PFSK-1 (cell line): ENCODE results near the gene MYO1E.

Source experiments
- FOXP2 ChIP-seq: optimal IDR thresholded peaks from 2 replicates; pipeline ENCODE3; 2011; ENCODE audit warnings: borderline replicate concordance, control low read depth, inconsistent platforms; ENCODE audit not compliant: insufficient read depth; ENCODE audit errors: extremely low read length, extremely low read depth
- POLR2AphosphoS5 ChIP-seq: IDR thresholded peaks from 2 replicates; pipeline ENCODE4 v1.6.1; 2012; ENCODE audit warnings: low read depth, mild to moderate bottlenecking, control low read depth, low read length, moderate library complexity
- REST ChIP-seq, 2 experiments: IDR thresholded peaks; 2 replicates each; pipeline versions ENCODE4 v1.6.1 to v1.8.0; 2011 to 2012; ENCODE audit warnings: low read depth in 2 of 2, low read length in 2 of 2, control low read depth in 1 of 2, inconsistent platforms in 1 of 2, mild to moderate bottlenecking in 1 of 2, moderate library complexity in 1 of 2; ENCODE audit not compliant: insufficient read depth in 1 of 2
- SIN3A ChIP-seq: IDR thresholded peaks from 2 replicates; pipeline ENCODE4 v1.6.1; 2012; ENCODE audit warnings: mild to moderate bottlenecking, low read length, moderate library complexity, borderline replicate concordance; ENCODE audit not compliant: insufficient read depth
- TAF1 ChIP-seq: IDR thresholded peaks from 2 replicates; pipeline ENCODE4 v1.6.1; 2012; ENCODE audit warnings: low read length, control low read depth, borderline replicate concordance; ENCODE audit not compliant: insufficient read depth

MYO1E gene

DNA sequence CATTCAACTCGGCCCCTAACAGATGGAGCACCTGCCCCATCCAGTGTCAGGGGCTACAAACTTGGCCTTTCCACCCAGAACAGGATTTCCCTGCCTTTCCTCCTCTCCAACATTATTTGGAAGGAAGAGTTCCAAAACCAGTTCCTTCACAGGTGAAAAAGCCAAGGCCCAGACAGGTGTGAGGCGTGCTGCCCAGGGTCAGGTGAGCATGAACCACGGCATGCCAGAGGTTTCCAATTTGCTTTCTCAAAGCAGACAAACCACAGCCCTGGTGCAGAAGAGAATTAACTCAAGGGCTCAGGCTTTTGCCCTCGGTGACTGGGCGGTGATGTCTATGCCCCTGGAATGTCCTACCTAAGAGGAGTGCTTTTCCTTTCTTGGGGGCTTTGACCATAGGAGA, 122.9 kb downstream of the MYO1E start:
- TF ChIP-seq REST (IDR thresholded peaks at IDR 0.05; ENCODE audit: insufficient read depth in 1 of 2, low read depth in 2 of 2, low read length in 2 of 2): no peak
- no peak for TF ChIP-seq FOXP2
- TF ChIP-seq SIN3A: no peak
- TF ChIP-seq TAF1: no peak
- no peak for TF ChIP-seq POLR2AphosphoS5

DNA sequence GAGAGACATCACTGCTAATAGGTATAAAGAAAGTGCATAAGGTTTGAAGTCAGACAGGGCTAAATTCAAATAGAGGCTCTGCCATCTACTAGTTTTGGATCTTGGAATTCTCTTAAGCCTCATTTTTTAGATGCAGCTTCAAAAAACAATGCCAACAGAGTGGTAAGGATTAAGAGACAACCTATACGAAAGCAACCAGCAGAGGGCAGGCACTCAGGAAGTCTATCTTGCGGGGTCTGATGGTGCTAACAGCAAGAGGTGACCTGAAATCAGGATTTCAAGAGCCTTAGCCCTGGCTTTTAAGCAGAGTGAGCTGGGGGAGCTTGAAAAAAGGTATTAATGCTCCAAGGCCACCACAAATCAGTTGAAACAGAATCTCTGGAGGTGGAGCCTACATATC, 125.3 kb downstream of the MYO1E start:
- TF ChIP-seq FOXP2: no peak
- TF ChIP-seq REST (IDR thresholded peaks at IDR 0.05; ENCODE audit: insufficient read depth in 1 of 2, low read depth in 2 of 2, low read length in 2 of 2): no peak
- no peak for TF ChIP-seq SIN3A
- TF ChIP-seq TAF1: no peak
- no peak for TF ChIP-seq POLR2AphosphoS5

- no peak for TF ChIP-seq REST (IDR thresholded peaks at IDR 0.05; ENCODE audit: insufficient read depth in 1 of 2, low read depth in 2 of 2, low read length in 2 of 2)
- no peak for TF ChIP-seq TAF1
- TF ChIP-seq POLR2AphosphoS5: no peak
- TF ChIP-seq FOXP2: no peak
- no peak for TF ChIP-seq SIN3A
Measured at GRCh38 chr15:59245559-59245958, 127.1 kb downstream of the MYO1E start.

GRCh38 chr15:59244337-59244736, 128.3 kb downstream of the MYO1E start:
- TF ChIP-seq POLR2AphosphoS5 (no peak), FOXP2 (no peak), SIN3A (no peak), TAF1 (no peak), REST (IDR thresholded peaks at IDR 0.05; ENCODE audit: insufficient read depth in 1 of 2, low read depth in 2 of 2, low read length in 2 of 2) (no peak)

DNA sequence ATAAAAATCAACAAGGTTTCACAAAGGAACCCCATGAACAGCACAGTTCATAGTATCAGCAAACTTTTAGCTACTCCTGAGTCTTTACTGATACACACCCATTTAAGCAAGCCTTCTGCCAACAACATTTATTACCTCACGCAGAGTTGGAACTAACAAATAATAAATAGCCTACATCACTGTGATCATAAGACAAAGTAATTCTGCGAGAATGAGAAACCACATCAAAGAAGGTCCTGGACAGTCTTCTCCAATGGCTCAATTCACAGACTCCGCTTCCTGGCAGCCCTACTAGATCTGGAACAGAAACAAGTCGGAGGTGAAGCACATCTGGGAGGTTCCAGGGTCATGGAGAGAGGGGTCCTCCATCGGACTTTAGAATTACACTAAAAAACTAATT, 129.0 kb downstream of the MYO1E start:
- TF ChIP-seq SIN3A (no peak), REST (IDR thresholded peaks at IDR 0.05; ENCODE audit: insufficient read depth in 1 of 2, low read depth in 2 of 2, low read length in 2 of 2) (no peak), FOXP2 (no peak), POLR2AphosphoS5 (no peak), TAF1 (no peak)
